HG03045 (cell line): ENCODE results near the gene SOX2.

Experiments
- ATAC-seq: cut with Tn5 transposase; IDR thresholded peaks from one replicate; pipeline ENCODE4 v1.9.1; 2021; ENCODE audit warnings: mild to moderate bottlenecking, moderate library complexity; ENCODE audit not compliant: unreplicated experiment

SOX2 gene

GRCh38 chr3:181704421-181705085 is 7.2 kb upstream of the SOX2 start:
- ATAC-seq: no peak

- ATAC-seq: no peak
Measured at GRCh38 chr3:181705086-181705480, 6.6 kb upstream of the SOX2 start.

GRCh38 chr3:181707980-181708379 is 3.7 kb upstream of the SOX2 start:
- no peak for ATAC-seq

GRCh38 chr3:181709537-181710279 is 2.0 kb upstream of the SOX2 start:
- no peak for ATAC-seq

GRCh38 chr3:181710345-181711291 is 1.1 kb upstream of the SOX2 start:
- ATAC-seq: no peak

GRCh38 chr3:181712226-181712552 is 464 bp downstream of the SOX2 start:
- no peak for ATAC-seq

GRCh38 chr3:181712553-181713279 is 991 bp downstream of the SOX2 start:
- no peak for ATAC-seq

GRCh38 chr3:181713280-181713647 is 1.5 kb downstream of the SOX2 start:
- no peak for ATAC-seq

- ATAC-seq: no peak
Measured at GRCh38 chr3:181713676-181714612, 2.2 kb downstream of the SOX2 start.

GRCh38 chr3:181715571-181716340 is 4.0 kb downstream of the SOX2 start:
- ATAC-seq: no peak

GRCh38 chr3:181716966-181717365 is 5.2 kb downstream of the SOX2 start:
- ATAC-seq: no peak

- no peak for ATAC-seq
Measured at GRCh38 chr3:181717549-181718171, 5.9 kb downstream of the SOX2 start.

GRCh38 chr3:181718369-181718768 is 6.6 kb downstream of the SOX2 start:
- no peak for ATAC-seq

- no peak for ATAC-seq
Measured at GRCh38 chr3:181718987-181719911, 7.5 kb downstream of the SOX2 start.

GRCh38 chr3:181719991-181720680 is 8.4 kb downstream of the SOX2 start:
- ATAC-seq: no peak

GRCh38 chr3:181721046-181721875 is 9.5 kb downstream of the SOX2 start:
- no peak for ATAC-seq
